HG03521 (cell line): ENCODE data around the gene MAP4K2.

ENCODE experiments used
- ATAC-seq: cut with Tn5 transposase; IDR thresholded peaks from one replicate; pipeline ENCODE4 v1.9.1; 2021; ENCODE audit warnings: mild to moderate bottlenecking, moderate library complexity; ENCODE audit not compliant: unreplicated experiment

The MAP4K2 gene

GRCh38 chr11:64757549-64758329, 45.3 kb downstream of the MAP4K2 start:
- ATAC-seq, result no peak

GRCh38 chr11:64755681-64756361, 47.2 kb downstream of the MAP4K2 start:
- ATAC-seq, result no peak

- no peak for ATAC-seq
Measured at GRCh38 chr11:64754919-64755662, 47.9 kb downstream of the MAP4K2 start.

- ATAC-seq, result no peak
Measured at GRCh38 chr11:64754124-64754918, 48.7 kb downstream of the MAP4K2 start.

- ATAC-seq, result no peak
Measured at GRCh38 chr11:64753380-64754123, 49.5 kb downstream of the MAP4K2 start.

- no peak for ATAC-seq
Measured at GRCh38 chr11:64753019-64753379, 50.0 kb downstream of the MAP4K2 start.

- no peak for ATAC-seq
Measured at GRCh38 chr11:64752175-64752970, 50.6 kb downstream of the MAP4K2 start.

- no peak for ATAC-seq
Measured at GRCh38 chr11:64751580-64751979, 51.4 kb downstream of the MAP4K2 start.

GRCh38 chr11:64751136-64751535, 51.9 kb downstream of the MAP4K2 start:
- ATAC-seq, result no peak

- no peak for ATAC-seq
Measured at GRCh38 chr11:64750361-64751054, 52.5 kb downstream of the MAP4K2 start.

- no peak for ATAC-seq
Measured at GRCh38 chr11:64747961-64748665, 54.9 kb downstream of the MAP4K2 start.

- ATAC-seq, result no peak
Measured at GRCh38 chr11:64746486-64746885, 56.5 kb downstream of the MAP4K2 start.

GRCh38 chr11:64745521-64746328, 57.3 kb downstream of the MAP4K2 start:
- no peak for ATAC-seq

GRCh38 chr11:64745189-64745520, 57.9 kb downstream of the MAP4K2 start:
- ATAC-seq, result no peak

- no peak for ATAC-seq
Measured at GRCh38 chr11:64744544-64745188, 58.3 kb downstream of the MAP4K2 start.

- no peak for ATAC-seq
Measured at GRCh38 chr11:64743591-64744543, 59.1 kb downstream of the MAP4K2 start, which contains the start of gene RASGRP2. RASGRP2 (minus strand) TSS chr11:64744142; CDS start chr11:64742866, 1,276 bp downstream.
